Caco-2 (cell line): Measurements from ENCODE around the gene RABGAP1L. TPM values are rescaled to one million over a fixed set of nuclear protein-coding genes. Genes with fewer than 3 reads are reported as not detected.
A peak's percentile ranks its signal among the peaks of the same experiment; 100 is the strongest.

ENCODE experiments used
- BruUV-seq: library from RNA; stranded (reverse); fragments of 400-500 nt; replicated peaks from 2 replicates; lab custom pipeline; 2021; lab: Mats Ljungman, UMichigan
- CTCF ChIA-PET: fragments of 300-600 bp; sonication (Branson Sonifier 250); formaldehyde crosslinking; loops from one replicate; lab custom pipeline; 2022; ENCODE audit warnings: antibody characterized with exemption; lab: Charles Lee
- POLR2A ChIA-PET: fragments of 300-600 bp; sonication (Branson Sonifier 250); formaldehyde crosslinking; loops from one replicate; lab custom pipeline; 2022; ENCODE audit warnings: antibody characterized with exemption; lab: Charles Lee
- DNase-seq, 2 experiments: peaks; one replicate each; pipeline versions ENCODE4 v3.0.0 to v3.0.0-alpha.2; 2020 to 2022
- H3K27me3 ChIP-seq: replicated peaks from 2 replicates; pipeline ENCODE4 v1.6.0; 2011; ENCODE audit warnings: low read length; ENCODE audit not compliant: control insufficient read depth, insufficient read depth
- H3K36me3 ChIP-seq: 2 replicates; pipeline ENCODE4 v1.5.1; 2011; ENCODE audit warnings: low read length; ENCODE audit not compliant: control insufficient read depth, insufficient read depth
- H3K4me1 ChIP-seq: fragments of 250-450 bp; sonication (Bioruptor Pico); 2 replicates; pipeline ENCODE4 v1.5.1; 2020; ENCODE audit warnings: mild to moderate bottlenecking
- H3K4me3 ChIP-seq: 2 replicates; pipeline ENCODE4 v1.5.1; 2011; ENCODE audit warnings: low read depth, mild to moderate bottlenecking, control low read depth, low read length
- H3K9me3 ChIP-seq: fragments of 250-450 bp; sonication (Bioruptor Pico); 2 replicates; pipeline ENCODE4 v1.5.1; 2020; ENCODE audit warnings: mild to moderate bottlenecking, moderate library complexity
- H3K27ac Mint-ChIP-seq: one replicate; pipeline ENCODE4 v1.8.0; 2022; ENCODE audit warnings: mixed read lengths; ENCODE audit not compliant: unreplicated experiment
- H3K27me3 Mint-ChIP-seq: one replicate; pipeline ENCODE4 v1.8.0; 2022; ENCODE audit warnings: mixed read lengths; ENCODE audit not compliant: insufficient read depth, unreplicated experiment
- H3K36me3 Mint-ChIP-seq: one replicate; pipeline ENCODE4 v1.8.0; 2022; ENCODE audit warnings: mild to moderate bottlenecking, mixed read lengths; ENCODE audit not compliant: insufficient read depth, unreplicated experiment
- H3K4me1 Mint-ChIP-seq: one replicate; pipeline ENCODE4 v1.8.0; 2022; ENCODE audit warnings: low read depth, mixed read lengths; ENCODE audit not compliant: unreplicated experiment
- H3K4me3 Mint-ChIP-seq: one replicate; pipeline ENCODE4 v1.8.0; 2022; ENCODE audit warnings: mild to moderate bottlenecking, moderate library complexity, mixed read lengths; ENCODE audit not compliant: unreplicated experiment
- H3K9me3 Mint-ChIP-seq: one replicate; pipeline ENCODE4 v1.8.0; 2022; ENCODE audit warnings: mixed read lengths; ENCODE audit not compliant: unreplicated experiment
- CTCF ChIP-seq, 2 experiments: fragments of 200-600 bp in 1 of 2; IDR thresholded peaks; 1 replicate in 1 of 2; 2 replicates in 1 of 2; pipeline versions ENCODE4 v1.5.1 to v1.8.0; 2011 to 2022; ENCODE audit warnings: antibody characterized with exemption in 1 of 2, control low read depth in 1 of 2, inconsistent platforms in 1 of 2, low read depth in 1 of 2, low read length in 1 of 2, mild to moderate bottlenecking in 1 of 2, moderate library complexity in 1 of 2; ENCODE audit not compliant: insufficient read depth in 1 of 2, severe bottlenecking in 1 of 2, unreplicated experiment in 1 of 2
- intact Hi-C: fragments of 100-400 bp; cut with micrococcal nuclease; formaldehyde crosslinking; loops from one replicate; pipeline ENCODE4 v1.10.0; 2022; ENCODE audit not compliant: unreplicated experiment
- total RNA-seq: library from RNA; stranded (reverse); gene quantifications from 2 replicates; pipeline ENCODE4 v1.2.3, GENCODE V29; 2022

RABGAP1L gene
- total RNA-seq, 1 experiment from 2014 or later: 20.3 TPM

GRCh38 chr1:174726167-174726879 lies 567.0 kb downstream of the RABGAP1L start:
- Mint-ChIP-seq H3K4me3 (no peak overlapping the region), H3K36me3 (no peaks in the 10 kb centered on the region), H3K9me3 (no peaks in the 10 kb centered on the region), H3K4me1 (no peaks in the 10 kb centered on the region), H3K27ac (no peak overlapping the region), H3K27me3 (no peaks in the 10 kb centered on the region)
- no peaks in the 10 kb centered on the region for H3K36me3 ChIP-seq
- TF ChIP-seq CTCF (IDR thresholded peaks at IDR 0.05; ENCODE audit: insufficient read depth in 1 of 2, low read depth in 1 of 2, low read length in 1 of 2, severe bottlenecking in 1 of 2, unreplicated experiment in 1 of 2): peak; percentile 24 to 50
- POLR2A ChIA-PET: no interaction called here
- BruUV-seq: no TSS peak
- no peaks in the 10 kb centered on the region for H3K27me3 ChIP-seq
- H3K4me1 ChIP-seq: no peaks in the 10 kb centered on the region
- peak in 1 of 2 experiments; percentile 11 for DNase-seq
- intact Hi-C loops: loop anchor here (1.0 kb wide), 2 partner anchors 464 to 468 kb away; no protein-coding TSS in a partner anchor
- H3K9me3 ChIP-seq: no peaks in the 10 kb centered on the region
- CTCF ChIA-PET: interaction anchor here (0.8 to 1.0 kb wide), 2 partner anchors 431 to 464 kb away, joined by 3 to 29 read pairs; no protein-coding TSS in a partner anchor
- no peak overlapping the region for H3K4me3 ChIP-seq

GRCh38 chr1:174726880-174727585 lies 567.7 kb downstream of the RABGAP1L start:
- H3K9me3 Mint-ChIP-seq: no peaks in the 10 kb centered on the region
- H3K36me3 ChIP-seq: no peaks in the 10 kb centered on the region
- no peaks in the 10 kb centered on the region for H3K9me3 ChIP-seq
- ChIA-PET POLR2A (no interaction called here), CTCF (interaction anchor here (0.8 to 1.0 kb wide), 2 partner anchors 431 to 464 kb away, joined by 3 to 29 read pairs; no protein-coding TSS in a partner anchor)
- no peaks in the 10 kb centered on the region for H3K4me1 ChIP-seq
- TF ChIP-seq CTCF (IDR thresholded peaks at IDR 0.05; ENCODE audit: insufficient read depth in 1 of 2, low read depth in 1 of 2, low read length in 1 of 2, severe bottlenecking in 1 of 2, unreplicated experiment in 1 of 2): no peak
- no peaks in the 10 kb centered on the region for H3K27me3 Mint-ChIP-seq
- H3K4me3 ChIP-seq: no peak overlapping the region
- no peaks in the 10 kb centered on the region for H3K27me3 ChIP-seq
- H3K36me3 Mint-ChIP-seq: no peaks in the 10 kb centered on the region
- H3K4me3 Mint-ChIP-seq: no peak overlapping the region
- no peak for DNase-seq
- H3K4me1 Mint-ChIP-seq: no peaks in the 10 kb centered on the region
- BruUV-seq: no TSS peak
- intact Hi-C loops: loop anchor here (1.0 kb wide), 2 partner anchors 465 to 469 kb away; no protein-coding TSS in a partner anchor
- H3K27ac Mint-ChIP-seq: no peak overlapping the region

DNA sequence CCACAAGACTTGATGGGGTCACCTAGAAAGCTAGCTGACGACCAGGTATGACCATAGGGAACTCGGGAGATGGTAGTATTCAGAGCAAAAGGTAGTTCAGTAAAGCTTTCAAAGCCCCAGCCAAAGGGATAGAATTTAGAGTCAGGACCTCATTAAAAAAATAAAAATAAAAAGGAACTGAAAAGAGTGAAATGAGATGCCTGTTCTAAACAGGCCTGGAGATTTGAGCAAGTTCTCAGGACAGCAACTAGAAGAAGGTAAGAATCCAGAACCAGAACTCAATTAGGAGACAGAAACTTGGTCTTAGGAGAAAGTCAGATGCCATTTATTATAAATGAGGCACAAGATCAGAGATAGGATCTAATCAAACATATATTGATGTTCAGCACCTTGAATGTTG lies 575.0 kb downstream of the RABGAP1L start:
- intact Hi-C loops: no loop called here

More for the DNA sequence above, 575.0 kb downstream of the RABGAP1L start:
- H3K4me1 Mint-ChIP-seq: peaks cover 7% of the 10 kb centered on the region
- TF ChIP-seq CTCF (IDR thresholded peaks at IDR 0.05; ENCODE audit: insufficient read depth in 1 of 2, low read depth in 1 of 2, low read length in 1 of 2, severe bottlenecking in 1 of 2, unreplicated experiment in 1 of 2): no peak
- no peaks in the 10 kb centered on the region for H3K9me3 ChIP-seq
- POLR2A ChIA-PET: no interaction called here
- CTCF ChIA-PET: no interaction called here
- H3K36me3 ChIP-seq: no peaks in the 10 kb centered on the region
- H3K36me3 Mint-ChIP-seq: no peaks in the 10 kb centered on the region
- no peaks in the 10 kb centered on the region for H3K4me1 ChIP-seq
- no peaks in the 10 kb centered on the region for H3K27me3 Mint-ChIP-seq
- H3K27ac Mint-ChIP-seq: no peak overlapping the region
- DNase-seq: no peak
- peaks cover 10% of the 10 kb centered on the region for H3K9me3 Mint-ChIP-seq
- H3K27me3 ChIP-seq: no peaks in the 10 kb centered on the region
- no TSS peak for BruUV-seq
- H3K4me3 Mint-ChIP-seq: no peak overlapping the region
- no peak overlapping the region for H3K4me3 ChIP-seq
